HG03060 (cell line): ENCODE results near the gene RFXAP.
"Not testable (repeated sequence)": the region's sequence is repeated elsewhere in the genome, so short reads cannot be mapped to it uniquely, and the experiment has no call there.

ENCODE experiments used
- ATAC-seq: cut with Tn5 transposase; IDR thresholded peaks from one replicate; pipeline ENCODE4 v1.9.1; 2021; ENCODE audit warnings: low read depth, moderate number of reproducible peaks; ENCODE audit not compliant: unreplicated experiment

Gene RFXAP, protein sequence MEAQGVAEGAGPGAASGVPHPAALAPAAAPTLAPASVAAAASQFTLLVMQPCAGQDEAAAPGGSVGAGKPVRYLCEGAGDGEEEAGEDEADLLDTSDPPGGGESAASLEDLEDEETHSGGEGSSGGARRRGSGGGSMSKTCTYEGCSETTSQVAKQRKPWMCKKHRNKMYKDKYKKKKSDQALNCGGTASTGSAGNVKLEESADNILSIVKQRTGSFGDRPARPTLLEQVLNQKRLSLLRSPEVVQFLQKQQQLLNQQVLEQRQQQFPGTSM

DNA sequence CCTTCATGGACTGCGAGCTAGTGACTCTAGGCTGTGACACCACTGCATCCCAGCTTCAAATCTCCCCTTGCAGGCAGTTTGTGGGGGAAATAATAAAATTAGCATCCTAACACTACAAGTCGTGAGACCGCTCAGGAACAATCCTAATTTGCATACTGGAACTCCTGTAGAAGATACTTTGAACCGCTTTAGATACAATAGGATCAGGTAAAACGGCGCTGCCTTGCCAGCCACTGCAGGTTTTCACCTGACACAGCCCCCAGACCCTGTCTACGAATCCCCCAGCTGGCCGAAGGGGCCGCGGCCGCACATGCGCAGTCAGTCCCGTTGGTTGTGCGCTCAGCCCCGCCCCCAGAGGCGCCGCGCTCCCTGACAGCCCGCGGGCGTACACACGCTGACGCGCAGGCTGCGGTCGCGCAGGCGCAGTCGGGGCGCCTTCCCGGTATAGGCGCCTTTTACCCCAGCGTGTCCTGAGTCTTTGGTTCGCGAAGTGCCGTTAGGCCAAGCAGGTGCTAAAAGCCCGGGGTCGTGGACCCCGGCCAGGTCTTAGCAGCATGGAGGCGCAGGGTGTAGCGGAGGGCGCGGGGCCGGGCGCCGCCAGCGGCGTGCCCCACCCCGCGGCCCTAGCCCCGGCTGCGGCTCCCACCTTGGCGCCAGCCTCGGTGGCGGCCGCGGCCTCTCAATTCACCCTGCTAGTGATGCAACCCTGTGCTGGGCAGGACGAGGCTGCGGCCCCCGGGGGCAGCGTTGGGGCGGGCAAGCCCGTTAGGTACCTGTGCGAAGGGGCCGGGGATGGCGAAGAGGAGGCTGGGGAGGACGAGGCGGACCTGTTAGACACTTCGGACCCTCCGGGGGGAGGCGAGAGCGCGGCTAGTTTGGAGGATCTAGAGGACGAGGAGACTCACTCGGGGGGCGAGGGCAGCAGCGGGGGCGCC, at the start of gene RFXAP:
TSS of gene RFXAP (plus strand) at position 419 of the 935 bp plus-strand sequence. CDS start at position 555, 136 bp downstream.
- peak; percentile 52 for ATAC-seq

DNA sequence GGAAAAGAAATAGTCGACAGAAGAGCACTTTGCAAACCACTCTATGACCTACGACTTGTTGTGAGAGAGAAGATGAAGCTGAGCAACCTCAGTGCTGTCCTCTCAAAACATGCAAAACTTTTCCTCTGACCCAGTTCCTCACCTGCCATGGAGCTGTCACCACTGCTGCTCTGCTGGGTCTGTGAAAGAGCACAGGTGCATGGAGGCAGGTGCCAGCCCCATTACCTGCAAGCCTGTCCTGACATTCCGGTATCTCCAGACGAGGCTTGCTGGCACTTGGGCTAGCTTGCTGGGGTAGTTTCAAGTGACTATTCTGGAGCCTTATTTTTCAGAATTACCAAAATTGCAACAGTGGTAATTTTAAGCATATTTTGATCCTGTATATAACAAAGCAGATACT, 49.5 kb upstream of the RFXAP start:
- ATAC-seq: no peak

DNA sequence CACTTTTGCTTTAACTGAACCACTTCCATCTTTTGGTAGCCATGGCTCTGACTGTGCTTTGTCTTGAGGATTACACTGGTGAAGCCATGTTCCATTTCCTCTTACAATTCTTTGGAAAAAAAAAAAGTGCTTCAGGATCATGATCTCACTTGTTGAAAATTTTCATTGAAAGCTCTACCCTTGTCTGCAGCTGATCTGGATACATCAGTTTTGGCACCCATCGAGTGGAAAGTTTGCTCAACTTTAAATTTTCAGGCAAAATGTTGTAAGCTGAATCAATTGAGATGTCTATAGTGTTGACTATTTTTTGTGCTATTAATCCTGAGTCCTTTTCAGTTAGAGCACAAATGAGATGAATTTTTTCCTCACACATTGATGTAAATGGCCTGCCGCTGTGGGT, 48.3 kb upstream of the RFXAP start:
- ATAC-seq: no peak

DNA sequence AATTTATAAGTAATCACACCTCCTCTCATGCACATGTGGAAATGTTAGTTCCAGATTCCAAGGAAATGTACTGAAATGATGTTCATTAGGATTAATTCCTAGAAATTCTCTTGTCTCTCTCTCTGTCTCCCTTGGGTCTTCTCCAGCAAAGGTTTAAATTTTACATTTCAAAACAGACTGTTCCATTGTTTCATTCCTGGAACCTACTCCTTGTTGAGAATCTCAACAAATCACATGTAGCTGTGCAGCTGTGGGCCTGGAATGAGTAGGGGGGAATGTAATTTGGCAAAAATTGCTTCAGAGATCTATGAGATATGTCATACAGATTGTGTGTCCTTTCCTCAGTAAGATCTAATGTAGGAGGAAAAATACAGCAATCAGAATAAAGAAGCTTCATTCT, 46.2 kb upstream of the RFXAP start:
- ATAC-seq: no peak

DNA sequence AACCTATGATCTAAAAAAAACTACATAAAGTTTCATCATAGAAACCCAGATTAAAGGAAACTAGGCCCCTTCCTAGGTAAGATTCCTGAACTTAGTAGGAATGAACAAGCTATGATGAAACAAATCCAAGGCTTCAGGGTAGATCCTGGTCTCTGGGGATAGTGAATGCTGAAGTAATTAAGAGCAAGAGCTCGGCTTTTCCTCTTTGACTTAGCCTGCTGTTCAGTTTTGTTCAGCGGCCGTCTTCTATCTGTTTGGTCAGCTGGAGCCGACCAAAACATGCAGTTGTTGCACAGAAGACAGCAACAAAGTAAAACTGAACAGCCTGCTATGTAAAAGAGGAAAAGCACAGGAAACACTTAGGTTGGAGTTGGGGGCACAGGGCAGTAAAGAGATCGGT, 44.1 kb upstream of the RFXAP start:
- ATAC-seq: no peak

DNA sequence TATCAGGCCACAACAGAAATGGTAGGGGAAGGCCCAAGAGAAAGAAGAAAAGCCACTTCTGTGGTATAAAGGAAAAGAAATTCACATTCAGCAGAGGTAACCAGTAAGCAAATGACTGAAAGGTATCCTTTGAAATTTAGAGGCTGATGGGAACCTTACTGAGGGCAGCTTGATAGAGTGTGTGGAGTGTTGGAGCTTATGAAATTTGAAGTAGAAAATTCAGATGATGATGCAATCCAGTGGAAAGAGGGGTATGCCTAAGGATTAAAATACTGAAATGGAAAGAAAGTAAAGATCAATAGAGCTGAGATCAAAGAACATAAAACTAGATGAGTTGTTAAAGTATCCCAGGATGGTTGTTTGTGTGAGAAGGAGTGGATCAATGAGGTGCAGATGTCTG, 42.8 kb upstream of the RFXAP start:
- ATAC-seq: no peak

DNA sequence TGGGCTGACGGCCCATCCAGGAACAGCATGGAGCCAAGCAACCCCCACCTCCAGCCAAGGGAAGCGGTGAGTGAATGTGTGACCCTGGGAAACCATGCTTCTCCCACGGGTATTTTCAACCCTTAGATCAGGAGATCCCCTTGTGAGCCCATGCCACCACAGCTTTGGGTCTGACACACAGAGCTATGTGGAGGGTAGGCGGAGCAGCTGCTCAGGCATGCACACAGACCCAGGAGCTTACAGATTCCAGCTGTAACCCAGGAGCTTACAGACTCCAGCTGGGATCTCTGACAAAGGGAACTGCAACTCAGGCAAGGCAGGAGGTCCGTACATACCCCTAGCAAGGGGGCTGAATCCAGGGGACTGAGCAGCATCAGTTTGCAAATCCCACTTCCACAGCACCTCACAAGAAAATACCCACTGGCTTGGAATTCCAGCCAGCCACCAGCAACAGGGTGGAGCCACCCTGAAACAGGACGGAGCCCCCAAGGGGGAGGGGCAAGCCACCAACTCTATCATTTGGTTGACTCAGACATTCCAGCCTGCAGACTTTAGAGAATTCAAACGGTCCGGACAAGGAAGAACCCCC, 40.8 kb upstream of the RFXAP start:
- ATAC-seq: no peak

DNA sequence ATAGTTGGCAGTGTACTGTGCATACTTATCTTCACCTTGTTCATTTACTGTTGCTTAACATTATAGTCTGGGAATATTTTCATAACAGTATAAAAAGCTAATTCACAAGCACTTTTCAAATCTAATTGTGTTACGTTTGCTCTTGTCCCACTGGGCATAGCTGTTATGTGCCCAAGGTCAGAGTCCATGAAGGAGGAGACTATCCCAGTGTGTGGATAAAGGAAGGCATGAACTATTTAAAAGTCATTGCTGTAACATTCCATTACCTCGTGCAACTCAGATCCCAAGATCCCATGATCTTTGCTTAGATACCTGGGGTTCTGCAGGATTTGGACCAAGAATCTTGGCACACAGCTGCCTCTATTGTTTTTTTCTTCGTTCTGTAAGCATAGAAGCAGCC, 35.1 kb upstream of the RFXAP start:
- no peak for ATAC-seq

DNA sequence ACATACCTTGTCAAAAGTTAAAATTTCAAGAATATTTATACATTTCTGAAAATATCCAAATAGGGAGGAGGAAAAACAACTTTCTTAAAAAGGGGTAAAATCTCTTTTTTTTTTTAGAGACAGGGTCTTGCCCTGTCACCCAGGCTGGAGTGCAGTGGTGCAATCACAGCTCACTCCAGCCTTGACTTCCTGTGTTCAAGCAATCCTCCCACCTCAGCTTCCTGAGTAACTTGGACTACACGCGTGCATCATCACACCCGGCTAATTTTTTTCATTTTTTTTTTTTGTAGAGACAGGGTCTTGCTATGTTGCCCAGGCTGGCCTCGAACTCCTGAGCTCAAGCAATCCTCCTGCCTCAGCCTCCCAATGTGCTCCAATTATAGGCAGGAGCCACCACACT, 32.8 kb upstream of the RFXAP start:
- not testable (repeated sequence) for ATAC-seq

DNA sequence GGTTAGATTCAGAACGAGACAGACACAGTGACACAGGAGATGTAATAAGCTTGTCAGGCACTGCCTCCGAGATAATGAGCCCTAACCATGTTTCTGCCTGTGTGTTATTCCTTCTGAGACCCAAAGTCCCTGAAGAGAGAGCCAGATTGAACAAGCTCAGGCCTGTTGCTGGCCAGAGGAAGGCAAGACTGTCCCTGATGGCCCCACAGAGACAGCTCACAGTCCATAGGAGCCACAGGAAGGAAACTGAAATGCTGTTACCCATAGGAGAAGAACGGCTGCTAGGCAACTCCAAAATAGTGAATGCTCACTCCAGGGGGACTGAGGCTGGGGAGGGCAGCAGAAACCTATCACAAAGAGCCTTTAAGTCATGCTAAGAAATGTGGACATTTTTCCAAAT, 31.8 kb upstream of the RFXAP start:
- ATAC-seq: no peak

DNA sequence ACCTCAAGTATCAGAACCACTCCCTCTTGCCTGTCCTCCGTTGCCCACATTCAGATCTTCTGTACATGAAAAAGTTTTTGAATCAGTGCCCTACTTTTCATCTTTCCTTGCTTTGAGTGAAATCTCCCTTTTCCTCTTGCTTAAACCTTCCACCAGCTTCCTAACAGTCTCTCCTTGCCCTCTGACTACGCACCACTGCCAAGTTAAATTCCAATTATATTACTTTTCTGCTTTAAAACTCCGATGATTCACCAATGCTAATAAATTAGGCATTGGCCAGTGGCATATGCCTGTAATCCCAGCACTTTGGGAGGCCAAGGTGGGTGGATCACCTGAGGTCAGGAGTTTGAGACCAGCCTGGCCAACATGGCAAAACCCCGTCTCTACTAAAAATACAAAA, 30.7 kb upstream of the RFXAP start:
- no peak for ATAC-seq

DNA sequence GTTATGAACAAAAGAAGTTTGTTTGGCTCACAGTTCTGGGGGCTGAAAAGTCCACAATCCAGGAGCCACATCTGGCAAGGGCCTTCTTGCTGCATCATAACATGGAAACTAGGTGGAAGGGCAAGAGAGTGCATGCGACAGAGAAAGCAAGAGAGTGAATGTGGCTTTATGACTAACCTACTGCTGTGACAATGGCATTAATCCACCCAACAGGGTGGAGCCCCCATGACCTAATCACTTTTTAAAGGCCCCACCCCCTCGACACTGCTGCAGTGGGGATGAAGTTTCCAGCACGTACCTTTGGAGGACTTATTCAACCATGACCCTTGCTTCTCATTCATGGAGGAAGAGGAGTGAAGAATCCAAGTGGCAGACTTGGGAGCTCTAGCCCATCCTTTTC, 30.0 kb upstream of the RFXAP start:
- ATAC-seq: no peak

DNA sequence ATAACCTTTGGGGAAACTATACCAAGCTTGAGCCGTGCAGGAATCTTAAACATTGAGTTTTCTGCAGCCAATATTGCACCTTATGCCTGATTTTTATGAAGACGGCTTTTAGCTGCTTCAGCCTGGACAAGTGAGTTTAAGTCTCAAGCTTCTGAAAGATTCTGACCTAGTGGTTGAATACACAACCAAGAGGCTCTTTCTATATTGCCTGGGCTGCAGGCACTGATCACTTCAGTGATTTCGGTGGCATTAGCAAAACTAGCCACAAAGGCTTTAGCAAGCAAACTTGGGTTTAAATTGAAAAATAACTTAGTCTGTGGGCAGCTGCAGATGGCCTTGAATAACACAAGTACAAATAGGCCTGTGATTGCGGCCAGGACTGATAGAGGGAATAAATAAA, 29.3 kb upstream of the RFXAP start:
- ATAC-seq: no peak

DNA sequence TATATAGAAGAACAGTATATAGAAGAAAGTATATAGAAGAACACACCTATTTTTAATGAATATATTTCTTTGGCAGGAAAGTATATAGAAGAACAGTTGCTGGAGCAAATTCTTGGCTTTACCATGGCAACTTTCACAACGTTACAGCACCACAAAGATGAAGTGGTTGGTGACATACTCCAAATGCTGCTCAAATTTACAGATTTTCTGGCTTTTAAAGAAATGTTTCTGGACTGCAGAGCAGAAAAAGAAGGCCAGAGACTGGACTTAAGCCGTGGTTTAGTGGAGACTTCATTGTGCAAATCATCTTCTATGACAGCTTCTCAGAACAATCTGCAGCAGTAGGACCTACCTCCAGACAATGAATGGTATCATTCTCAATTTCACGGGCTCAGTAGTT, 24.3 kb upstream of the RFXAP start:
- no peak for ATAC-seq

DNA sequence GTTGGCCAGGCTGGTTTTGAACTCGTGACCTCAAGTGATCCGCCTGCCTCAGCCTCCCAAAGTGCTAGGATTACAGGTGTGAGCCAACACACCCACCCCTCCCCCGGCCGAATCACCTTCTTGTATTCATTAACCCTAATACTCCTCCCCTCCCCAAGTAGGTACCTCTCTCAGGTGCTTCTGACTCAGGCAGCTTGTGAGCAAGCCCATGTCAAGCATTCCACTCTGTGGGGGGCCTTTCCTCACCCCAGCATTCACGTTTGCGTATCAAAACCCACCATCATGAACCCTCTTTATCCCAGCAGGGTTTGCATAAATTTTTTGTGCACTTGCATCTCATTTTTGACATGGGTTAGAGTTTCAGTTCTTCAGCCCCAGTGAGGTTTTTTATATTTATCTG, 23.6 kb upstream of the RFXAP start:
- ATAC-seq: no peak

DNA sequence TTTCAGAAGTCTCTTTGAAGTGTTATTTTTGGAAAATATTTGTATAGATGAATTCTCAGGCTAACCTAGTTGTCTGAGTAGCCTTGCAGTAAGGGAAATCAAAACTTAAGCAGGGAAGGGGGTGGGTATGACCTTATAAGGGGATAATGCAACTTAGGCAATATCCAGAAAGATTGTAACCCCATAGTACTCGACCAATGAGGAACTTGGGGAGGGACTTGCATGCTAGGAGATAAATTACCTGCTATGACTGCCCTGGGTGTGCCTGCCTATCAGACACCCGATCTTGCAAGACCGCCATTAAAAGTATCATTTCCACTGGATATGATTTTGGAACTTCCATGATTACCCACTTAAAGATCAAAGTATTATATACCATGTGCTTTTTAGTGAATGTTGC, 23.0 kb upstream of the RFXAP start:
- no peak for ATAC-seq

DNA sequence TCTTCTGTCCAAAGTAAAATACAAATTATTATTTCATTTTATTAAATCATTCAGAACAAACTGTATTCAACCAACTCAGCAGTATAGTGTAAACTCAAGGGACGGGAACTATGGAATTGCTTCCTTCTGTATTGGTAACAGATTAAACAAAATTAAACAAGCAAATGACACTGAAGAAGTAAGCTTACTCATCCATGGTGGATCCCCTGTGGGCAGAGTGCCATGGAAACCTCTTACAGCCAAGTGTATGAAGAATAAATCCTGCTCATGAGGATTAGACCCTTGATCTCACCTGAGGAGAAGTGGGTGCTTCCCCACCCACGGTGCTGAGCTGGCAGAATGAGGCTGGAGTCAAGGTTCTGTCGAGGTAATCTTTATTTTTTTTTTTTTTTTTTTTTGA, 18.0 kb upstream of the RFXAP start:
- no peak for ATAC-seq

DNA sequence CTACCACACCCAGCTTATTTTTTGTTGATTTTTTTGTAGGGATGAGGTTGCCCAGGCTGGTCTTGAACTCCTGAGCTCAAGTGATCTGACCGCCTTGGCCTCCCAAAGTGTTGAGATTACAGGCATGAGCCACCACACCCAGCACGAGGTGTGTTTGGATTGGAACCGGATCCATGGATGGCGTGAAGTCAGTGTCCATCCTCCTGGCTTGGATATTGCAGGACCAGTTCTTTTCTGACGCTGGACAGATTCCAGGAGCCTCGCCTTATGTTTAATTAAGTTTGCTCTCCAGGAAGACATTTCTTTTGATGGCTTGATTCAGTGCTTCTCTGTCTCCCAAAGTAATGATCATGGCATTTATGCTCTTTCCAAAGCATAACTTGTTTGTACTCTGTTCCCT, 14.4 kb upstream of the RFXAP start:
- ATAC-seq: no peak

DNA sequence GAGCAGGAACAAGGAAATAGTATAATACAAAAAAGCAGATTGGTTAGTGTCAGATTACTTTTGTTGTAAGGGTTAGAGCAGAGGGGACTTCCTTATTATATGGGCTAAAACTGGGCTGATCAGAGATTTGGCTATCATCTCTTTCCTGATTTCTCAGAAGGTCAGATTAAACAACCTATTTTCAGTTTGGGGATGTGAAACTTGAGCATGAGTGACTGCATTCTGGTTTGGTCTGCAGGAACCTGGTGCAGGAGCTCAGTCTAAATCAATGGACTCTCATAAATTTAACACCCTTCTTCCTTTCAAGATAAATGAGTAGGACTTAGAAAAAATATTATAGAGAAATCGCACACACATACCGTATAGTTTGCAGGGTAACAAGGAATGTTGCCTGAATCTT, 12.9 kb upstream of the RFXAP start:
- peak; percentile 49 for ATAC-seq

DNA sequence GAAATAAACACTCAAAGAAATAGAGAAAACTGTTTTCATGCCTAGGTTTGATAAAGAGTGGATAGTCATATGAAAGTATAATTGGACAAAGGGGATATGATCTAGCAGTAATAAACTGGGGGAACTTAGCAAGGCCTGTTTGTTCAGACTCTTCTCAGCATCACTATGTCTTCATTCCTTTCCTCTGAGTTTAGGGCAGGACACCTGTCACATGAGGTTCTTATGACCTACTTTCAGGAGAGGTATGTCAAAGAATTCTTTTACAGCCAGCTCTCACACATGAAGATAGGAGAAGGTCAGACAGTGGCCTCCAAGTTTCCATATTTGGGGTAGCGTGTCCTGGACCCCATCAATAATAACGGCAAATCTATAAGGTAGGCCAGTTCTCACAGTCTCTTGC, 11.4 kb upstream of the RFXAP start:
- ATAC-seq: no peak

DNA sequence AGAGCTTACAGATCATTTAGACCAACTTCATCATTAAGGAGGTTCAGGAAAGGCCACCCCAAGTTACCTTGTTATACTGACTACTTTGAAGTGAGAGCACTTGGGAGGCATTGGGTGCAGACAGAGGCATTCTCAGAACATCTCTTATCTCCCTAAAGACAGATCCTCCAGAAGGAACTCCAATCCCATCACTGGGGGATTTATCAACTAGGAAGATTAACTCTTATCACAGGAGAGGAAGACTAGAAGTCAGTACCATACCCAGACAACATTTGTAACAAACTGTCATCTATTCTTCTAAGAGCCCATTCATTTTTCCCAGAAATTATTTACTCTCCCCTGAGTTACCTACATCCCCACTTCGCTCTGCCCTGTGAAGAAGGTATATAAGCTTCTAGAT, 5.8 kb upstream of the RFXAP start:
- ATAC-seq: no peak

DNA sequence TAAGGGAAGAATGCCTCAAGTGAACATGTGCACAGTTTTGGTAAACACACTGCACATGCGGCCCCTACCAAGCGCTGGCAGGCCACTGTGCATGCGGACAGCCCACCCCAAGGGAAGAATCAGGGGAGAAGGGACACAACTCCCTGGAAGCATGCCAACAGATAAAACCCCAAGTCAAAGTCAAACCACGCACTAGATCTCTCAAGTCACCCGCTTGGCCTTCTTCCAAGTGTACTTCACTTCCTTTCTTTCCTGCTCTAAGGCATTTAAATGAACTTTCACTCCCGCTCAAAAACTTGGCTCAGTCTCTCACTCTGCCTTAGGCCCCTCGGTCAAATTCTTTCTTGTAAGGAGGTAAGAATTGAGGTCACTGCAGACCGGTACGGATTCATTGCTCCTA, 4.6 kb upstream of the RFXAP start:
- ATAC-seq: no peak
